ENCODE results near the gene MYO9B. TPM values are rescaled to one million over a fixed set of nuclear protein-coding genes. Genes with fewer than 3 reads are reported as not detected.

MYO9B gene
- total RNA-seq, 1 experiment from 2014 or later: 79.4 TPM

- no peak overlapping the region for H3K27ac ChIP-seq (ENCODE audit: low read length)
- TF ChIP-seq SIN3A (IDR thresholded peaks at IDR 0.05; ENCODE audit: borderline replicate concordance, insufficient read depth, low read depth, low read length) (no peak), CTCF (IDR thresholded peaks at IDR 0.05) (no peak)
- no peaks in the 10 kb centered on the region for H3K9me3 ChIP-seq (ENCODE audit: control insufficient read depth, insufficient read depth, low read depth, low read length)
- H3K4me1 ChIP-seq (ENCODE audit: control insufficient read depth, insufficient read depth, low read length): no peaks in the 10 kb centered on the region
- no peaks in the 10 kb centered on the region for H3K27me3 ChIP-seq (ENCODE audit: control insufficient read depth, insufficient read depth, low read length)
- ChIA-PET POLR2A (no interaction called here), CTCF (no interaction called here)
- intact Hi-C loops (cut with micrococcal nuclease; ENCODE audit: unreplicated experiment) (no loop called here), in situ Hi-C loops (cut with HindIII; ENCODE audit: low pct_unique_long_range_greater_than_20kb, low sequenced_read_pairs) (no loop called here)
- H3K4me3 ChIP-seq (ENCODE audit: low read depth in 2 of 2, low read length in 2 of 2): no peak overlapping the region
- no peaks in the 10 kb centered on the region for H3K36me3 ChIP-seq (ENCODE audit: control insufficient read depth, insufficient read depth, low read length)
- BruUV-seq (replicated peaks): no TSS peak
- ATAC-seq: no peak
- no peak for DNase-seq (ENCODE audit: low read depth, low spot score)
These were observed 38.9 kb upstream of the MYO9B start for GRCh38 chr19:17036640-17037039.

- POLR2A ChIA-PET: no interaction called here
- DNase-seq (ENCODE audit: low read depth, low spot score) (no peak), ATAC-seq (no peak)
- no peak overlapping the region for H3K4me3 ChIP-seq (ENCODE audit: low read depth in 2 of 2, low read length in 2 of 2)
- H3K9me3 ChIP-seq (ENCODE audit: control insufficient read depth, insufficient read depth, low read depth, low read length): no peaks in the 10 kb centered on the region
- no peak overlapping the region for H3K27ac ChIP-seq (ENCODE audit: low read length)
- TF ChIP-seq REST (IDR thresholded peaks at IDR 0.05; ENCODE audit: insufficient read depth in 1 of 2, low read depth in 2 of 2, low read length in 1 of 2) (no peak), TCF7L2 (IDR thresholded peaks at IDR 0.05; ENCODE audit: low read depth, low read length) (no peak), CTCF (IDR thresholded peaks at IDR 0.05) (no peak), POLR2AphosphoS5 (IDR thresholded peaks at IDR 0.05; ENCODE audit: low read depth, low read length) (no peak), SIN3A (IDR thresholded peaks at IDR 0.05; ENCODE audit: borderline replicate concordance, insufficient read depth, low read depth, low read length) (no peak)
- H3K4me1 ChIP-seq (ENCODE audit: control insufficient read depth, insufficient read depth, low read length): no peaks in the 10 kb centered on the region
- intact Hi-C loops (cut with micrococcal nuclease; ENCODE audit: unreplicated experiment): no loop called here
- no TSS peak for BruUV-seq (replicated peaks)
- no peaks in the 10 kb centered on the region for H3K27me3 ChIP-seq (ENCODE audit: control insufficient read depth, insufficient read depth, low read length)
- CTCF ChIA-PET: no interaction called here
- no peaks in the 10 kb centered on the region for H3K36me3 ChIP-seq (ENCODE audit: control insufficient read depth, insufficient read depth, low read length)
- in situ Hi-C loops (cut with HindIII; ENCODE audit: low pct_unique_long_range_greater_than_20kb, low sequenced_read_pairs): no loop called here
These were observed 38.4 kb upstream of the MYO9B start for GRCh38 chr19:17037184-17037583.

All from Panc1 (cell line).